SK-N-SH (cell line): ENCODE measurements around the gene ABAT. TPM values are rescaled to one million over a fixed set of nuclear protein-coding genes. Genes with fewer than 3 reads are reported as not detected.

Experiments used
- CTCF ChIA-PET: fragments of 300-600, 350-600 bp; formaldehyde crosslinking; extraction: SDS; loops from one replicate; lab custom pipeline; 2021; lab: Yijun Ruan, JAX
- POLR2A ChIA-PET: fragments of 350-600 bp; sonication (Branson Sonifier 250); formaldehyde crosslinking; extraction: SDS; loops from one replicate; lab custom pipeline; 2020; ENCODE audit warnings: antibody characterized with exemption, inconsistent platforms; lab: Yijun Ruan, JAX
- DNase-seq: peaks from one replicate; pipeline ENCODE4 v3.0.0; 2012
- H2AFZ ChIP-seq: fragments of 200-600 bp; sonication (generic); 2 replicates; pipeline ENCODE4 v1.8.1; 2016; ENCODE audit warnings: antibody characterized with exemption, mild to moderate bottlenecking, low read depth
- H3F3A ChIP-seq: fragments of 200-600 bp; sonication (generic); replicated peaks from 2 replicates; pipeline ENCODE3; 2016; ENCODE audit warnings: antibody characterized with exemption, mild to moderate bottlenecking; ENCODE audit not compliant: insufficient read depth
- H3K27ac ChIP-seq, 2 experiments: fragments of 200-500 bp in 1 of 2; fragments of 200-600 bp in 1 of 2; sonication (Bioruptor generic) in 1 of 2; sonication (generic), shearing (Covaris generic) in 1 of 2; 2 replicates each; pipeline versions ENCODE4 v1.5.1 to v1.6.1; 2014 to 2016; ENCODE audit warnings: low read depth in 2 of 2, inconsistent platforms in 1 of 2, low read length in 1 of 2, mild to moderate bottlenecking in 1 of 2, mixed read lengths in 1 of 2
- H3K27me3 ChIP-seq: fragments of 200-600 bp; sonication (generic), shearing (Covaris generic); 2 replicates; pipeline ENCODE4 v1.6.1; 2016; ENCODE audit warnings: mixed run types; ENCODE audit not compliant: insufficient read depth
- H3K36me3 ChIP-seq, 2 experiments: fragments of 200-500 bp in 1 of 2; fragments of 200-600 bp in 1 of 2; sonication (Bioruptor generic) in 1 of 2; sonication (generic) in 1 of 2; replicated peaks in 1 of 2; 2 replicates each; pipeline versions ENCODE3 to v1.5.1; 2014 to 2016; ENCODE audit warnings: low read length in 1 of 2, mild to moderate bottlenecking in 1 of 2; ENCODE audit not compliant: insufficient read depth in 2 of 2, control insufficient read depth in 1 of 2
- H3K4me1 ChIP-seq, 2 experiments: fragments of 200-500 bp in 1 of 2; fragments of 200-600 bp in 1 of 2; sonication (Bioruptor generic) in 1 of 2; sonication (generic), shearing (Covaris generic) in 1 of 2; 2 replicates each; pipeline versions ENCODE4 v1.5.1 to v1.6.1; 2014 to 2016; ENCODE audit warnings: low read depth in 1 of 2, low read length in 1 of 2, mixed run types in 1 of 2; ENCODE audit not compliant: insufficient read depth in 2 of 2, control insufficient read depth in 1 of 2
- H3K4me2 ChIP-seq: fragments of 200-600 bp; sonication (generic), shearing (Covaris generic); 2 replicates; pipeline ENCODE4 v1.6.1; 2017; ENCODE audit warnings: mixed run types
- H3K4me3 ChIP-seq, 2 experiments: fragments of 200-500 bp in 1 of 2; fragments of 200-600 bp in 1 of 2; sonication (Bioruptor generic) in 1 of 2; sonication (generic), shearing (Covaris generic) in 1 of 2; 2 replicates each; pipeline versions ENCODE4 v1.5.1 to v1.8.1; 2014 to 2016; ENCODE audit warnings: low read depth in 2 of 2, inconsistent platforms in 1 of 2, low read length in 1 of 2, mild to moderate bottlenecking in 1 of 2, mixed read lengths in 1 of 2, moderate library complexity in 1 of 2
- H3K79me2 ChIP-seq: fragments of 200-600 bp; sonication (generic); 2 replicates; pipeline ENCODE4 v1.8.1; 2017; ENCODE audit warnings: mild to moderate bottlenecking; ENCODE audit not compliant: insufficient read depth
- H3K9ac ChIP-seq: fragments of 200-600 bp; sonication (generic); 2 replicates; pipeline ENCODE4 v1.6.1; 2017; ENCODE audit warnings: mixed run types
- H3K9me2 ChIP-seq: fragments of 200-600 bp; sonication (generic); 2 replicates; pipeline ENCODE4 v1.6.1; 2017; ENCODE audit warnings: mixed run types
- H3K9me3 ChIP-seq: fragments of 200-600 bp; sonication (generic); 2 replicates; pipeline ENCODE4 v1.6.1; 2017; ENCODE audit warnings: mixed run types, mild to moderate bottlenecking, moderate library complexity
- H4K20me1 ChIP-seq: fragments of 200-600 bp; sonication (generic); 2 replicates; pipeline ENCODE4 v1.6.1; 2017; ENCODE audit warnings: mild to moderate bottlenecking, mixed run types; ENCODE audit not compliant: insufficient read depth
- CHD2 ChIP-seq: fragments of 150-350 bp; IDR thresholded peaks from 2 replicates; pipeline ENCODE4 v1.6.1; 2018; ENCODE audit warnings: low read length; ENCODE audit not compliant: partially characterized antibody
- EP300 ChIP-seq, 2 experiments: IDR thresholded peaks; 2 replicates each; pipeline versions ENCODE4 v1.4.0 to v1.6.1; 2012; ENCODE audit warnings: borderline replicate concordance in 1 of 2, low read depth in 1 of 2, low read length in 1 of 2
- FOSL2 ChIP-seq: IDR thresholded peaks from 2 replicates; pipeline ENCODE4 v1.4.0; 2012; ENCODE audit warnings: low read depth, mild to moderate bottlenecking, moderate library complexity, borderline replicate concordance
- FOXJ3 ChIP-seq: sonication (generic); formaldehyde crosslinking; IDR thresholded peaks from 2 replicates; pipeline ENCODE4 v1.5.1; 2020; ENCODE audit warnings: mild to moderate bottlenecking, missing genetic modification reagents
- FOXM1 ChIP-seq: IDR thresholded peaks from 2 replicates; pipeline ENCODE4 v1.4.0; 2012; ENCODE audit warnings: low read depth, mild to moderate bottlenecking
- JUND ChIP-seq: IDR thresholded peaks from 2 replicates; pipeline ENCODE4 v1.4.0; 2012
- MAX ChIP-seq: IDR thresholded peaks from 2 replicates; pipeline ENCODE4 v1.4.0; 2012; ENCODE audit warnings: low read depth
- MEF2A ChIP-seq: IDR thresholded peaks from 2 replicates; pipeline ENCODE4 v1.4.0; 2012; ENCODE audit warnings: low read depth, borderline replicate concordance
- PBX3 ChIP-seq: IDR thresholded peaks from 2 replicates; pipeline ENCODE4; 2012
- REST ChIP-seq: IDR thresholded peaks from 2 replicates; pipeline ENCODE4 v1.6.1; 2012; ENCODE audit warnings: mild to moderate bottlenecking, low read depth, low read length, moderate library complexity
- TCF12 ChIP-seq: IDR thresholded peaks from 2 replicates; pipeline ENCODE4 v1.4.0; 2012
- TEAD4 ChIP-seq: IDR thresholded peaks from 2 replicates; pipeline ENCODE4 v1.4.0; 2012; ENCODE audit warnings: mild to moderate bottlenecking, borderline replicate concordance; ENCODE audit not compliant: insufficient read depth
- YY1 ChIP-seq: IDR thresholded peaks from 2 replicates; pipeline ENCODE4 v1.4.0; 2012; ENCODE audit warnings: low read depth, mild to moderate bottlenecking
- ZBTB33 ChIP-seq: IDR thresholded peaks from 2 replicates; pipeline ENCODE4 v1.4.0; 2012; ENCODE audit warnings: low read depth, borderline replicate concordance
- WGBS: methylation state at CpG from one replicate; pipeline ENCODE4 v1.1.6; 2017; ENCODE audit warnings: low lambda C conversion rate; 5-methylcytosine and 5-hydroxymethylcytosine counted together
- polyA plus RNA-seq, 3 experiments: library from polyadenylated mRNA; depleted of rRNA; stranded (reverse); fragments of >200 nt; gene quantifications; 2 replicates each; pipeline ENCODE4 v1.2.3, GENCODE V29; 2012

The ABAT gene
- polyA plus RNA-seq, 1 of the 3 experiments (the other 2 are of a cell fraction), result 4.7 TPM

- no peaks in the 10 kb centered on the region for H3F3A ChIP-seq
- ChIA-PET POLR2A (no interaction called here), CTCF (no interaction called here)
- no peaks in the 10 kb centered on the region for H4K20me1 ChIP-seq
- H3K36me3 ChIP-seq, result peaks cover 16 to 80% of the 10 kb centered on the region in 2 experiments
- DNase-seq, result no peak
- no peaks in the 10 kb centered on the region for H3K9me2 ChIP-seq
- 91% methylated on average over 16 of the region's 16 CpGs for WGBS
- no peak for TF ChIP-seq MAX
- no peak for TF ChIP-seq FOXM1
- TF ChIP-seq FOXJ3, result no peak
- TF ChIP-seq TCF12, result no peak
- no peak for TF ChIP-seq REST
- TF ChIP-seq FOSL2, result no peak
- TF ChIP-seq TEAD4, result no peak
- TF ChIP-seq PBX3, result no peak
- no peak for TF ChIP-seq JUND
- no peak for TF ChIP-seq EP300 (IDR thresholded peaks at IDR 0.05; ENCODE audit: borderline replicate concordance in 1 of 2, low read depth in 1 of 2, low read length in 1 of 2)
- TF ChIP-seq MEF2A, result no peak
- H3K79me2 ChIP-seq, result no peaks in the 10 kb centered on the region
- no peak overlapping the region for H3K9ac ChIP-seq
- H3K27ac ChIP-seq, result no peak overlapping the region
- no peaks in the 10 kb centered on the region for H3K27me3 ChIP-seq
- no peak overlapping the region for H2AFZ ChIP-seq
- H3K4me1 ChIP-seq, result no peaks in the 10 kb centered on the region
- H3K4me2 ChIP-seq, result no peak overlapping the region
- no peaks in the 10 kb centered on the region for H3K9me3 ChIP-seq
- no peak overlapping the region for H3K4me3 ChIP-seq
Observed at GRCh38 chr16:8642146-8642545, 32.3 kb upstream of the ABAT start.

- no peak overlapping the region for H3K4me2 ChIP-seq
- ChIA-PET POLR2A (no interaction called here), CTCF (interaction anchor here (0.7 to 1.7 kb wide), 4 partner anchors 9 to 77 kb away, joined by 3 to 7 read pairs (median 4); no protein-coding TSS in a partner anchor)
- no peak for DNase-seq
- no peaks in the 10 kb centered on the region for H3K27me3 ChIP-seq
- H3K9me2 ChIP-seq, result no peaks in the 10 kb centered on the region
- 89% methylated on average over 26 of the region's 29 CpGs for WGBS
- no peaks in the 10 kb centered on the region for H3F3A ChIP-seq
- TF ChIP-seq YY1 (no peak), ZBTB33 (no peak), PBX3 (no peak), CHD2 (no peak)
- no peak overlapping the region for H2AFZ ChIP-seq
- no peak overlapping the region for H3K9ac ChIP-seq
- peaks cover 24 to 69% of the 10 kb centered on the region in 2 experiments for H3K36me3 ChIP-seq
- no peaks in the 10 kb centered on the region for H3K4me1 ChIP-seq
- no peaks in the 10 kb centered on the region for H3K79me2 ChIP-seq
- no peak overlapping the region for H3K4me3 ChIP-seq
- H4K20me1 ChIP-seq, result no peaks in the 10 kb centered on the region
- no peak overlapping the region for H3K27ac ChIP-seq
- no peaks in the 10 kb centered on the region for H3K9me3 ChIP-seq
Observed at GRCh38 chr16:8644211-8645140, 29.9 kb upstream of the ABAT start.
